ENCODE results near the gene CCDC142.

Gene CCDC142

GRCh38 chr2:74515271-74515980 lies 32.6 kb upstream of the CCDC142 start:
- no peak for DNase-seq (ENCODE audit: extremely low read depth in 1 of 2, low read depth in 1 of 2)

- DNase-seq (ENCODE audit: extremely low read depth in 1 of 2, low read depth in 1 of 2), result no peak
Observed at GRCh38 chr2:74514368-74515270, 31.8 kb upstream of the CCDC142 start, which contains the start of gene TLX2. TSS of gene TLX2 (plus strand) at chr2:74514450. CDS start at chr2:74514807, 357 bp downstream.

- no peak for DNase-seq (ENCODE audit: extremely low read depth in 1 of 2, low read depth in 1 of 2)
Observed at GRCh38 chr2:74513605-74514367, 31.0 kb upstream of the CCDC142 start.

DNA sequence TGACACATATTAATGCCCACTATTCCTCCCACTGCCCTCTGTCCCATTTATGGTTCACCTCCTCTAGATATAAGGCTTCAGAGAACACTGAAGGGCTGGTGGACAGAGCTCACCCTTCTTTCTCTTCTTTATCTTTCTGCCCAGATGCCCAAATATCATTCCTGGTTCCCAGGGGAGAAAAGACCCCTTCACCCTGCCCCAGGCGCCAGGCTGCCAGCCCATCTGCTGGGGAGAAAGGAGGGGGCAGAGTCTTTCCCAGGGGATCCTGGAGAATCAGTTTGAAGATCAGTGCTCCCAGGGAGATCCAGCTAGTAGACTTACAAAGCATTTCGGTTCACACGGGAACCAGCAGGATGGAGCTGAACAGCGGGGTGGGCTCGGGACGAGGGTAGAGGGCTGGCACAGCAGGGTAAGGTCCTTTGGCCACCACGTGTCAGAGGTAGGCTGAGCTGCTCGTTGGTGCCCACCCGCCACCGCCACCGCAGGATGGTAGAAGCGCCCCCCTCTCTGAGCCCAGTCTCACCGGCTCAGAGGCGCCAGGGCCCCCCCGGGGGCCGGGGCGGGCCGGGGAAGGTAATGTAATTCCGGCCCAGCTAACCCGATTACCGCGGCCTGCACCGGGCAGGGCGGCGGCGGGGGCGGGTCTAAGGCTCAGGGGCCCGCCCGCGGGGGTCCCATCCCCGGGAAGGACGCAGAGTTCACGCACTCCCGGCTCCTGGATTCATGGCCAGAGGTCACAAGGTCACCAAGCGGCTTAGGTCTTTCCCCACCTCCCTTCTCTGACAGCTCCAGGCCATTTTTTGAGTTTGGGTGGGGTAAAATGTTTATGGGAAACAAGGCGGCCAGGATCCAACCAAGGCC lies 30.2 kb upstream of the CCDC142 start:
- no peak for DNase-seq (ENCODE audit: extremely low read depth in 1 of 2, low read depth in 1 of 2)

DNA sequence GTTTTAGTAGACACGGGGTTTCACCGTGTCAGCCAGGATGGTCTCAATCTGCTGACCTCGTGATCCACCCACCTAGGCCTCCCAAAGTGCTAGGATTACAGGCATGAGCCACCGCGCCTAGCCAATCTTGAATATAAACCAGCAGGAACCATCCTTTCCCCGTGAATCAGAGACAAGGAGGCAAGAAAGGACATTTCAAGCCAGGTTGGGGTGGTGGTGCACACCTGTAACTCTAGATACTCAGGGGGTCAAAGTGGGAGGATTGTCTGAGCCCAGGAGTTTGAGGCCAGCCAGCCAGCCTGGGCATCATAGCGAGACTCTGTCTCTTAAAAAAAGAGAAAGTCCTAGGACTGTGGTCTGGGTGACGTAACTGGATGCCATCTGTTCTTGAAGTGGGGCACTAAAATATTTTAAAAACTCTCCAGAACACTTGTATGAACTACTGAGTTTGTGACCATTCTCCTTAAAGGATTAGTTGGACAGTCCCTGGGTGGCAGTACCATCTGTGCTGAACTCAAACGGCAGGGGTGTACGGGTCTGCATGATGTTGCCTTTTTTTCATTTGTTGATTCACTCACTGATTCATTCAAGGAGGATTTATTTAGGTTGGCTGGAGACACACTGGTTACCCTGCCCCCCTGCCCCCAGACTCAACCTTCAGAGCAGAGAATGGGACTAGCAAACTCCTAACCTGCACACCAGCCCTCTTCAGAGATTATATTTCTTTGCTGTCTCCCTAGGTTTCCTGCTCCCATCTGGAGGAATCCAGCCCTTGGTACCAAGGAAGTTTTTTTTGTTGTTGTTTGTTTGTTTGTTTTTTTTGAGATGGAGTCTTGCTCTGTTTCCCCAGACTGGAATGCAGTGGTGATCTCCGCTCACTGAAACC lies 28.5 kb upstream of the CCDC142 start:
- DNase-seq (ENCODE audit: extremely low read depth in 1 of 2, low read depth in 1 of 2), result no peak

- DNase-seq (ENCODE audit: extremely low read depth in 1 of 2, low read depth in 1 of 2), result no peak
Observed at GRCh38 chr2:74510272-74510671, 27.5 kb upstream of the CCDC142 start.

GRCh38 chr2:74507926-74508520 lies 25.2 kb upstream of the CCDC142 start:
- DNase-seq (ENCODE audit: extremely low read depth in 1 of 2, low read depth in 1 of 2), result no peak

- peak; percentile 97 to 98 for DNase-seq (ENCODE audit: extremely low read depth in 1 of 2, low read depth in 1 of 2)
Observed at GRCh38 chr2:74507145-74507925, 24.5 kb upstream of the CCDC142 start, which contains the start of gene PCGF1. TSS of gene PCGF1 (minus strand) at chr2:74507695. CDS start at chr2:74507668, 27 bp downstream.

DNA sequence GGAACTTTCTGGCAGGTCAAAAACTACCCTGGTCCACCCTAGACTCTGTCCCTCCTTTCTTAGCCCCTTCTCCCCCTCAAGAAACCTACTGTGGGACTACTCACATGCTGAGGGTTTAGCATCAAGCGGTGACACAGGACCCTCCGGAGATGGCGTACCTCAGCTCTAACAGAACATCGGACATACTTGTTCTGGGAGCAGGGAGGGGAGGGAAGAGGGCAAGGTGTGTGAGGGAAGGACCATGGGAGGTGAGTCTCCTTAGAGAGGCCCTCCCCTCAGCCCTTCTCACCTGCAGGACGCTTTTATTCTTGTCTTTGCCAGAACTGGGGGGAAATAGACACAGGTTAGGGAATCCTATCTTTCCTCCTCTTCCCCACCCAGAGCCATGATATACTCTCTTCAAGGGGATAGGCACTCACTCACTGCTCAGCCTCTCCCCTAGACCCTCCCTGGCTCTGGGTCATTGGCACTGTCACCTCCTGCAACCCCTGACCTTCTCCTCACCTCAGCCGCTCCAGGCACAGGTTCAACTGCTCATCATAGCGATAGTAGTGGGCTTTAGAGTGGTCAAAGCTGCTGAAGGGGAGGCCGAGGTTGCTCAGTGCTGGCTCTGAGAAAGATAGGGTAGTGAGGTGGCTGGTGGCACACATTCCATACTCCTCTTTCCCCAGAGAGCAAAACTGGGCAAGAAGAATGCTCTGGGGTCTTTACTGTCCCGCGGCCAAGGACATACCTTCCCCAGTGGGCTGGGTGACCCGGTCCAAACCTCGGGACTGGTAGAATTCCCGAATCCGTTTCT lies 22.8 kb upstream of the CCDC142 start:
- DNase-seq (ENCODE audit: extremely low read depth in 1 of 2, low read depth in 1 of 2), result no peak

DNA sequence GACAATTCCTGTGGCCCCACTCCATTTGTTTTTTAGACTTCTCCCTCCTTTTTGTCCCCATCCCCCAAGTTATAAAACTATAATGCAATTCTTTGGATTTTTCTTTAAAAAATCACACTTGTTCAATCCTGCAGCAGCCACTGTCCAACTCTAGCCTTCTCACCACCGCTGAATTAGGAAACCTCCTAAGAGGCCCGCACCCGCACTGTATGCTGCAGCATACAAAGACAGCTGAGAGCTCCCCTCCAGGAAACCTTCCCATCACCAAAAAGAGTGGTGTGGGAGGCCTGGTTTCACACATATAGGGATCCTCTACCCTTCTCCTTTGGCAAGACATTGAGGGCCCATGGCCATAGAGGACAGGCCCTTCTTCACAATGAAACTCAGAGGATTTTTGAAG lies 21.8 kb upstream of the CCDC142 start:
- DNase-seq (ENCODE audit: extremely low read depth in 1 of 2, low read depth in 1 of 2), result no peak

DNA sequence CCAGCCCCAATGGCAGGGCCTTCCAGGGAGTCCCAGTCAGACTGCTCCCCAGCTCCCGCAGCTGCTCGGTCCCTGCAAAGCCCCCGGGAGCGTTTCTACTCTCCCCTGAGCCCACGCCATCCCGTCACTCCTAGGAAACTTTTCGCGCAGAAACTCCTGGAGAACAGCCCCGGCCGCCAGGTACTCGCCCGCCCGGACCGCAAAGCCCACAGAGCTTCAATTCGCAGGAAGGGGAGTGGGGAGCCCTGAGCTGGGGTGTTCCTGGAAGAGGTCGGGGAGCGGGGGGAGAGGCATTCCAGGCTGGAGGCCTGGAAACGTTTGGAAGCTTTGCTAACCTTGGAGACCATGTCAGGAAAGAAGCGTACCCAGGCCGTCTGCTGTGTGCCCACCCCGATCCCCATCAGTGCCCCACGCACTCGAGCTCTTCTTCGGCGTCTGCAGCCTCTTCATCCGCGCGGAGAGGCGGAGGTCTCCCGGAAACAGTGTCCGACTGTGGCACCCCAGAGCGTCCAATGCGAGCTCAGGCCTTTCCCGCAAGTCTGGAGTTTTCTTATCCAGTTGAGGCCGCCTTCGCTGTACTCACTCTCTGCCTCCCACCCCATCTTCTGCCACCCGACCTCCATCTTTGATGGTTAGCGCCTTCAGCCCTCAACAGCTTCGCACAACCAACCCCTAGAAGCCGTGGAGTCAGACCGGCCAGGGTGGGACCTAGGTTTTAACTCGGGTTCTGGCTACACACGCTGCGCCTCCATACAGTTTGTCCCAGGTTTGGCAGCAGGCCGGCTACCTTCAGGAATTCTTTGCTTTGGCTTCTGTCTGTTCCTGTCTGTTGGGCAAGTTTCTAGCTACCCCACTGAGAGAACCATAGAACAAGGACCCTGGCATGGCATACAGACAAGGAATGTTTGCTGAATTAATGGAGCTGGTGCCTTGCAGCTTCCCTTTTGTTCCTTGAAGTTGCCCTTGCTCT lies 21.0 kb upstream of the CCDC142 start:
- DNase-seq (ENCODE audit: extremely low read depth in 1 of 2, low read depth in 1 of 2), result no peak

- DNase-seq (ENCODE audit: extremely low read depth in 1 of 2, low read depth in 1 of 2), result no peak
Observed at GRCh38 chr2:74502720-74503505, 20.1 kb upstream of the CCDC142 start.

GRCh38 chr2:74502147-74502719 lies 19.4 kb upstream of the CCDC142 start:
- DNase-seq (ENCODE audit: extremely low read depth in 1 of 2, low read depth in 1 of 2), result no peak

GRCh38 chr2:74501335-74502071 lies 18.7 kb upstream of the CCDC142 start:
- DNase-seq (ENCODE audit: extremely low read depth in 1 of 2, low read depth in 1 of 2), result no peak
